Inflammatory macrophage treated with lipopolysaccharide for 1 hour (primary cell): ENCODE data around the gene LRIT3.
"Not testable (repeated sequence)": the region's sequence is repeated elsewhere in the genome, so short reads cannot be mapped to it uniquely, and the experiment has no call there.

Experiments
- DNase-seq, 2 donors: peaks; one replicate each; pipeline ENCODE4 v3.0.0-alpha.2; 2020 to 2022

The LRIT3 gene

DNA sequence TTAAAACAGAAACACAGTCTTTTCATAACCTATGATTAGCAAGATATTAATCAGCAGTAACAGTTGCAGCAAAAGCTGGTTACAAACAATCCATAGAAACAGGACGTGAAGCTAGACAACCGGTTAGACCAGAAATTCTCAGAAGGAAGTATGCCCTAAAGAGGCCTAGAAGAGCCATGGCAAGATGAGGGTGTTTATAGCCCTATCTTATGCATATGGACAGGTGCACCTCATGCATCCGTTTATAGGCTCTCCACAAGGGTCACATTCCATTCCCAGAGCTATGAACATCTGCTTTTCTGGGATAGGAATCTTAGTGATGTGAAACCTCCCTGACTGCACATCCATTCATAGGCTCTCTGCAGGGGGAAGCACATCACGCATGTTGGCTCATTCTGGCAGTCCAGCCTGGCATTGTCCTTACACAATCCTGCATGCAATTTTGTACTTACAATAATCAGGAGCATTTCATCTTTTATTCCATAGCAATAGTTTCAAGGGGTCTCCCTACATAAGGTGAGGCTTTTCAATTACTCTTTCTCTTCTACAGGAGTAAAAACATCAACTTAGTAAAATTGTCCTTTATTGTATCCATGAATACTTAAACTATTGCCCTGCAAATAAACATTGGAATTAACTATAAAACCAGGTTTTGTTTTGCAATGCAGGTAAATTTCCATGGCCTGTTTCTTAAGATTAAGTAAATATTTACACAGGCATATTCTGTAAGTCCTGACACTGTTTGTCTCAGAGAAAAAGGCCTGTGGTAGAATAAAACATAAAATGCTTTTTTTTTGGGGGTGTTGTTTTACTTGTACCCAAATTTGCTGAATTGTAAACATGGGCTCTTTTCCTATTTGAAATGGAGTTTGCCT is 11.8 kb downstream of the LRIT3 start:
- DNase-seq: not testable (repeated sequence)

DNA sequence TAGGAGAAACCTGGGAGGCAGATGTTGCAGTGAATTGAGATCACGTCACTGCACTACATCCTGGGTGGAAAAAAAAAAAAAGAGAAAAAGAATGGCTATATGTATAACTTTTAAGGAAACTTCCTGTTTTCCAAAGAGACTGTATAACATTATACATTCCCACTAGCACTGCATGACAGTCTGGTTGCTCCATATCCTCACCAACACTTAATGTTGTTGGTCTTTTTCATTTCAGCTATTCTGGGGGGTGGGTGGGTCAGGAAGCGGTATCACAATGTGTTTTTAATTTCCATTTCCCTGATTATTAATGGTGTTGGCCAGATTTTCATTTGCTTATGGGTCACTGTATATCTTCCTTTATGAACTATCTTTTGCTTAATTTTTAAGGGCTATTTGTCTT is 13.4 kb downstream of the LRIT3 start:
- DNase-seq: no peak

DNA sequence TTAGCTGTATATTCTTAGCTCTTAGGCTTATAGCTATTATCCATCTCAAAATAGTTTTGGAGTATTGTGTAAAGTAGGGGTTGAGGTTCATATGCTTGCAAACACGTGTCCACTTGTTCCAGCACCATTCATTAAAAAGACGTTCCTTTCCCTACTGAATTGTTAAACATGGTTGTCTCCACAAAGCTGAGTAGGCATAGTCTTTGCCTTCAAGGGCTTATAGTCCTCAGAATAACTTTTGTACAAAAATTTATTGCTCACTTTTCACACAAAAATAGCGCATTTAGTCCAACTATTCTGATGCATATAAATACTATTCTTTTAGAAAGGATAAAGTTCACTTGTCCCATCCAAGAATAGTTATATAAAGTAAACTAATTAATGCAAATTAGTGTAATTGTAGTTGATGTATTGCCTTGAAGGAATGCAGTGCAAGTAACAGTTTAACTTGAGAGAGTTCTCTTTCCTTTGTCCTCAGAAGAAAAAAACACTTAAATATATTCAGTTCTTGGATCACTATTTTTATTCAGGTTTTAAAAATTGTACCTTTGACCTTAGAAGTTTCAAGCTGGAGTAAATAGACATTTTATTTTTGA is 14.1 kb downstream of the LRIT3 start:
- DNase-seq: no peak

- no peak for DNase-seq
These were observed 16.2 kb downstream of the LRIT3 start for GRCh38 chr4:109864134-109864533.

DNA sequence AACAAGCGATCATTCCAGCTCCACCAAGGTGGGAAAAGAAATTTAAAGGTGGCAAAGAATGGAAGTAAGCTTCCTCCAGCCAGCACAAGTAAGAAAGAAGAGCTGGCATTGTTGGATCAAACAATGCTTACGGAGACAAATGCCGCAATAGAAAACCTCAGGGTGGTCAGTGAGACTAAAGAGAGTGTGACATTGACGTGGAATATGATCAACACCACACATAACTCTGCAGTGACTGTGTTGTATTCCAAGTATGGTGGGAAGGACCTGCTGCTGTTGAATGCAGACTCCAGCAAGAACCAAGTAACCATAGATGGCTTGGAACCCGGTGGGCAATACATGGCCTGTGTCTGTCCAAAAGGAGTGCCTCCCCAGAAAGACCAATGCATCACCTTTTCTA is 22.2 kb downstream of the LRIT3 start:
- no peak for DNase-seq

GRCh38 chr4:109872065-109872464 is 24.2 kb downstream of the LRIT3 start:
- DNase-seq: no peak

DNA sequence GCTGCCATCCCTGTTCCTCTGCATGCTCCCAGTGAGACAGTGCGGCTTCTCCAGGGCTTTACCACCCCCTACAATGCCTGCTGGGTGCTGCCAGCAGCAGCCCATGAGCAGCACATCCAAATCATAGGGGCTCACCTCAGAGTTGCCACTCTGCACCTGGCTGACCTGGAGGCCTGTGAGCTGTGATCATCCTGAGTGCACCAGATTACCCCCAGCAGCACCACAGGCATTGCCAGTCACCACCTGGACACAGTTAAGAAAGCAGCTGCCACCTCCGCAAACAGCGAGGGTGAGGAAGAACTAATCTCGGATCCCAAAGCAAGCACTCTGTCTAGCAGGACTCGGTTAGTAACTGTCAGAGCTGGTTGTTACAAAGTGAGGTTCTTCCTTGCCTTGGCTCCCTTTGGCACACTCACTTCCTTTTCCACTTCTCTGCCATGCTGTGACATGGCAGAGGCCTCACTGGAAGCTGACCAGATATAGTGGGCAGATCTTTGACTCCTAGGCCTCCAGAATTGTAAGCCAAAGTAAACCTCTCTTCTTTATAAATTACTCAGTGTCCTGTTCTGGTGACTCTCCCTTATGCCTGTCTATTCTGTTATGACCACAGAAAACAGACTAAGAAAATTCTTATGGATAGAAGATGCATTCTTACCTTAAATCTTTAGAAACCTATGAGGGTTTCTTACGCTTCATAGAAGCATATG is 25.2 kb downstream of the LRIT3 start:
- no peak for DNase-seq

DNA sequence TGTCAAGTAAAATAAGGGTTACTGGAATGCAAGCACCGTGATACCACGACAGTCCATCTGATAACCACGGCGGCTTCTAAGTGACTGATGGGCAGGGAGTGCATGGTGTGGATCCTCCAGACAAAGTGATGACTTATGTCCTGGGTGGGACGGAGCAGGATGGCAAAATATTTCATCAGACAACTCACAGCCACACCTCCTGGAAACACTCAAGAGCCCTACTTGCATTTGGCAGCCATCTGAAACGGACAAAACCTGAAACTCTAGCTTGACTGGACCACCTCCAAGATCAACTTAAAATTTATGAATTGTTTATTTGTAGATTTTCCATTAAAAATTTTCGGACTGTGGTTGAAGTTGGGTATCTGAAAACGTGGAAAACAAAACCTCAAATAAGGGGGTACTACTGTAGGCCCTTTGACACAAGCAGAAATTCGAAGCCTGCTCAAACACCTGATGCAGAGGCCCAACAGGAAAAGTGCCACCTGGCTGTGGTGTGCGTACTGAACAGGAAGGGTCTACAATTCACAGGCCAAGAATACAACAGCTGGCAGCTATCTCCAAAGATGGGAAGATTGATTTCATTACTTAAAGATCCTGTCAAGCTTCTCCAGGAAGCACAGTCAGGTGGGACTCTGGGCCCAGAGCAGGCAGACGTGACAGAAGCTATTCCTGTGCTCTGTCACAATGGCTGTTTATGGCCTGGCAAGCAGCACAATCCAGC is 26.0 kb downstream of the LRIT3 start:
- DNase-seq: no peak

DNA sequence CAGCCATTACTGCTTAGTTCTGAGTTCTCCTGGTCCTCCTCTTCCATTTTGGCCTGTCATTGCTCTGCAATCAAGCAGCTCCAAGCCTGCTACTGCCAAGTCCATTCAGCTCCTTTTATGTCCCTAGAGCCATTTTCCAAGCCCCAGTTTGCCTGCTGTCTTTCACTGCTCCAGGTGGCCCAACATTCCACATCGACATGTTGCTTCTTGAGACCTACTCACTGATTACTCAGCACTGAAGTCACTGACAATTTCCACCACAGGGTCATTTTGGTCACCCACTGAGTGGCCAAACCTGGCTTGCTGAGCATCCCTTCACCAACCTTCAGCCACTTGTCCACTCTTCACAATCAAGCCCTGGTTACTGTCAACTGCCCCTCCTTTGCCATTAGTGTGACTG is 27.2 kb downstream of the LRIT3 start:
- DNase-seq: no peak

GRCh38 chr4:109875553-109875952 is 27.6 kb downstream of the LRIT3 start:
- not testable (repeated sequence) for DNase-seq

DNA sequence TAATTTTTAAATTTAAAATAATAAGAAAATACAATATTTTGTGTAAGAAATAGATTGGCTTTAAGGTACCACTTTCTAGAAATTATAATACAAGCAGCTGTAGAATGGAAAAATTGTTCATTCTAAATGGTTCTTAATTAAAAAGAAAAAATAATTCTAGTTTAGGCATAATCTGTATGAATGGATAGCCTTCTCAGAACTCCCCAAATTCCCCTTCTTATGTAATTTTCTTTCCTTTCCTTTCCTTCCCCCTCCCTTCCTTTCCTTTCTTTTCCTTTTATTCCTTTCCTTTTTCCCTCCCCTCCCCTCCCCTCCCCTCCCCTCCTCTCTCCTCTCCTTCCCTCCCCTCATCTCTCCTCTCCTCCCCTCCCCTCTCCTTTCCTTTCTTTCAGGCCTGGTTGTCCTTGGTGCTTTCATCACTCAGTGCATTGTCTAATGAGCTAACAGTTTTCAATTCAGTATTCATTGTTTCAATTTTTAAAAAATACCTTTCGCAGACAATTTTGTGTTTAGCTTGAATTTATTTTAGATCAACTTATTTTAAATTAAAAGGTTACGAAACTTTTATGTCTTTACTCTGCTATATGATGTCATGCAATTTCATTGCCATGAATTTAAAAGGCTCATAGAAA is 28.8 kb downstream of the LRIT3 start:
- DNase-seq: no peak

GRCh38 chr4:109877400-109877799 is 29.5 kb downstream of the LRIT3 start:
- no peak for DNase-seq

DNA sequence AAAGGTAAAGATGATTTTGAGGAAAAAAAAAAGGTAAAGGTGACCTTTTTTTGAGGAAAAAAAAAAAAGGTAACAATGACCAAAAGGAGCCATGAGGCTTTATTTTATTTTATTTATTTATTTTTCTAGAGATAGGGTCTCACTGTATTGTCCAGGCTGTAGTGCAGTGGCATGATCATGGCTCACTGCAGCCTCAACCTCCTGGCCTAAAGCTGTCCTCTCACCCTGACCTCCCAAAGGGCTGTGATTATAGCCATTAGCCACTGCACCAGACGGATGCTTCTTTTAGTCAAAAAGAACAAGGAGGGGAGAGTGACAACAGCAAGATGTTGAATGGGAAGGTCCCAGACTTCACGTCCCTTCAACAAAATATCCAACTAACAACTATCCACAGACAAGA is 30.4 kb downstream of the LRIT3 start:
- DNase-seq: no peak

DNA sequence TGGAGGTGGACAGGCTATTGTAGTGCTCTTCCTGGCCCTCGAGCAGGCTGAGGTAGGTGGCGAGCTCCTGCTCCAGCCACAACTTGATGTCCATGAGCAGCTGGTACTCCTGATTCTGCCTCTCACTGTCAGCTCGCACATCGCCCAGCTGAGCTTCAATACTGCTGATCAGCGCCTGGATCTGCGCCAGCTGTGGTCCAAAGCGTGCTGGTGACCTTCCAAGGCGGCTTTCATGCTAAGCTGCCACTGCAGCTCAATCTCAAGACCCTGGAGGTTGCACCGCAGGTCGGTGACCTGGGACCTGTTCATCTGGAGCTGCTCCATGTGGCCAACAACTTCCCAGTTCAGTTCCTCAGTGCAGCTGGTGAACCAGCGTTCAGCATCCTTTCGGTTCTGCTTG is 31.2 kb downstream of the LRIT3 start:
- DNase-seq: no peak

DNA sequence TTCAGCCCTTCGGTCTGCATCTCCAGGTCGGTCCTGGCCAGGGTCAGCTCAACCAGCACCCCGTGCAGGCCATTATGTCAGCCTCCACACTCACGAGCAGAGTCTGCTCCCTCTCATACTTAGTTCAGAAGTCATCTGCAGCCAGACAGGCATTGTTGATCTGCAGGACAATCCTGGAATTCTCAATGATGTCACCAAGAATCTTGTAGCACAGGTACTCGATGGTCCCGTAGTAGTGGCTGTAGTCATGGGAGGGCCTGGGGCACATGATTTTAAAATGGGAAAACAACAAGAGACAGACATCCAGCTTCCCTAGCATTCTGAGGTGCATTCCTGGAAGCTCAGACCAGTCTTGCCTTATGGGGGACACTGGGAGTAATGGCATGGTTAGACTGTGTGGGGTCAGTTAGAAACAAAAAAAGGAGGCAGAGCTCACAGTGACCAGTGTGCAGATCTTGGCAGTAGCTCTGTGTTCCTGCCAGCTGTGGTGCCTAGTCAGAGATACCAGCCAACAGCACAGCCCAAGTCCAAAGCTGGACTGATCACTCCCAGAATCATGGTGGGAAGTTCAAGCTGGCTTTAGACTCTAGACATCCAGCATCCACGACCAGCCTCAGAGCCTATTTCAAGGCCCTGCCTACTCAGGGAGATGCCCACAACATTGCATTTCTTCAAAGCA is 31.9 kb downstream of the LRIT3 start:
- DNase-seq: no peak

DNA sequence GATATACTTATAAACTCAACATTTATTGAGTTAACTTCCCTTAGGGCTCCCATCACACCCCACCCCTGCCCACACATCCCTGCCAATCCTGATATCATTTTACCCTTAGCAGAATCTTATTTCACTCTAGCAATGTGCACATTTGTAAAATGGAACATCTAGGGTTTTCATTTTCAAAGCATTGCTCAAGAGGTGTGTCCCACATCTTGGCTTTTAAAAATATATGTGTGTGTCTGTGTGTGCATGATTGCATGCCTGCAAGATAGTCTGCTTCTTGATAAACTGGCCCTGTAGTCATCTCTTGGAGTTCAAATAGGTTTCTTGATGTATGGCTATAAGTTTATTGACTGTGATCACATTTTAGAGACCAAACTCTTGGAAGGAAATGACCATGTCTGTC is 38.4 kb downstream of the LRIT3 start:
- DNase-seq: no peak

- DNase-seq: no peak
These were observed 39.2 kb downstream of the LRIT3 start for GRCh38 chr4:109887071-109887470.

DNA sequence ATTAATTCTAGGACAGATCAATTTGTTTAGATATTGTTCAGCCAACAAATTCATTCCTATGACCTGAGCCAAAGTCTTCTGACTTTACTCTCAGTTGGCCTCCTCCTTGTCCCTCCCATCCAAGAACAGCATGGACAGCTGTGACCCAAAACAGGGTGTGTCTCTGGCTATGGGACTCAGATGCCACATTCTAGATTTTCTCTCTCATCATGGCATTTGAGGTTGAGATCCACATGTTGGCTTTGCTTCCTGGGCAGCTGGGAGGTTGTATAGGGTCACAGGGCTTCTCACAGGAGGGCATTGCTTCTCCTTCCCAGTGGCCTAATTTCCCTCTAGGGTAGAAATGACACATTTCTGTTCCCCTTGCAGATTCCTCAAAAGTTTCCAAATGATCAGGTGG is 42.2 kb downstream of the LRIT3 start:
- no peak for DNase-seq

DNA sequence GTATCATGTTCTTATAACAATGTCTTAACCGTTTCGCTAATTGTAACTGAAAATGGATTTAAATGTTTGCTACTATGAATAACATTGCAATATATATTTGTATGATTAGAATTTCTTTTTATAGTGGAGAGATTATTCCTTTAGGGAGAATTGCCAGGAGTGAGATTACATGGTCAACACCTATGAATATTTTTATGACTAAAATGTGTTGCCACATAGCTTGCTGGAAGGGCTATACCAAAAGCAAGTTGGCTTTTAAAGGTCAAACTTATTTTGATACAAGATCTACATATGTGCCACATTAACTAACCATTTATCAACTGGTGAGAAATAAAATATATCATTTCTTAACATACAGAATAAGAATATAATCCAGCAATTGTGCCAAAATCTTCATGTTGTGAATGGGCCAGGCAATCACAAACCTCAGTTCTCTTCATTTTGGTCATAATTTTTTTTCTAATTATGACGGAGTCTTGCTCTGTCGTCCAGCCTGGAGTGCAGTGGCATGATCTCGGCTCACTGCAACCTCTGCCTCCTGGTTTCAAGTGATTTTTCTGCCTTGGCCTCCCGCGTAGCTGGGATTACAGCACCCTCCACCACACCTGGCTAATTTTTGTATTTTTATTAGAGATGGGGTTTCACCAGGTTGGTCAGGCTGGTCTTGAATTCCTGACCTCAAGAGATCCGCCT is 54.8 kb downstream of the LRIT3 start:
- DNase-seq: no peak

GRCh38 chr4:109908731-109909130 is 60.8 kb downstream of the LRIT3 start:
- DNase-seq: no peak

- no peak for DNase-seq
These were observed 62.3 kb downstream of the LRIT3 start for GRCh38 chr4:109910256-109910655.
